HT1080 (cell line): ENCODE measurements around the gene PRM2. TPM values are rescaled to one million over a fixed set of nuclear protein-coding genes. Genes with fewer than 3 reads are reported as not detected.

Experiments used
- DNase-seq: peaks from one replicate; pipeline ENCODE4 v3.0.0-alpha.2; 2015; ENCODE audit warnings: low read depth
- total RNA-seq: library from RNA; depleted of rRNA; stranded (reverse); fragments of >200 nt; shearing (Covaris generic); gene quantifications from 2 replicates; pipeline ENCODE4 v1.2.3, GENCODE V29; 2014

Gene PRM2
- total RNA-seq, 1 experiment from 2014 or later, result not detected

DNA sequence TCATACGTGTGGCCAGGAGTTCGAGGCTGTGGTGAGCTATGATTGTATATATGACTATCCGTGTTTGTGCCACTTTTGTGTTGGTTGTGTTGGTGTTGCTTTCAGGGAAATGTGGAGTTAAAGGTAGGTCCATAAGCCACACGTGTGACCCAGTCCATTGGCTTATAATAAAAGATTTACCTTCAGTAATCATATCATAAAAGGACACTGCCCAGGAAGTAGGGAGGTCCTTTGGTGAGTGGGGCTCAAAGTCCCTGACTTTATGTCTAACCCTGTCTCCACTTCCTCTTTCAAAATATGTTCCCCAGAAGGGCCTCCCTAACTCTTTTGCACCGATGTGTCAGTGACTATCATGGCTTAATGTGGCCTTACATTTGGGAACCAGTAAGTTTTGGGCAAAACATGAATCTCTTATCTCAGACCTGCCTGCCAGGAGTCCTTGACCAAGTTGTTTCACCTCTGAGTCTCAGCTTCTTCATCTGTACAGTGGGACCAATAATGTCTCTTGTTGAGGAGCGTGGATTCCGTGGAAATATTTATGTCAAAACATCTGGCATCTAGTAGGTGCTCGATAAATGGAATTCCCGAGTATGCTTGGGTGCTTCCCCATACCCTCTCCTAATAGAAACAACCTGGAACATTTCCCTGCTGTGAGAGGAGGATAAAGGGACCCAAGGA, 12.0 kb downstream of the PRM2 start:
- DNase-seq, result no peak

DNA sequence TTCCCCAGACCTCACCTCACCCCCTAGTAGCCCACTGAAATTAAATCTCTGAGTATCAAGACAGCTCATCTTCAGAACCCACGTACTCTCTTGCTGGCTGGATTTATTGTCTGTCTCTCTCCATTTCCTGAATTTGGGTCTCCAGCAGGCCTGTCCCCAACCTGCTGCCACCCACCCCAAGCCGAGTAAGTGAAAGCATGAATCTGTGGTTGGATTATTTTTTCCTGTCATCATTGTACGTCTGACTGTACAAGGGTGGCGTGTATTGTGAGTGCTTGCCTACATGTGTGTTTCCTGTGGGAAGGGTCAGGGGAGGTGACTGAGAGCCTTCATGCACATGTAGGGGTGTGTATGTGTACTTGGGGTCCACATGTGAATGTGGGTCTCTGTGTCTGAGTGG, 12.5 kb downstream of the PRM2 start:
- no peak for DNase-seq

- no peak for DNase-seq
Observed at GRCh38 chr16:11262915-11263314, 13.4 kb downstream of the PRM2 start.

- DNase-seq, result no peak
Observed at GRCh38 chr16:11260596-11260966, 15.7 kb downstream of the PRM2 start.

DNA sequence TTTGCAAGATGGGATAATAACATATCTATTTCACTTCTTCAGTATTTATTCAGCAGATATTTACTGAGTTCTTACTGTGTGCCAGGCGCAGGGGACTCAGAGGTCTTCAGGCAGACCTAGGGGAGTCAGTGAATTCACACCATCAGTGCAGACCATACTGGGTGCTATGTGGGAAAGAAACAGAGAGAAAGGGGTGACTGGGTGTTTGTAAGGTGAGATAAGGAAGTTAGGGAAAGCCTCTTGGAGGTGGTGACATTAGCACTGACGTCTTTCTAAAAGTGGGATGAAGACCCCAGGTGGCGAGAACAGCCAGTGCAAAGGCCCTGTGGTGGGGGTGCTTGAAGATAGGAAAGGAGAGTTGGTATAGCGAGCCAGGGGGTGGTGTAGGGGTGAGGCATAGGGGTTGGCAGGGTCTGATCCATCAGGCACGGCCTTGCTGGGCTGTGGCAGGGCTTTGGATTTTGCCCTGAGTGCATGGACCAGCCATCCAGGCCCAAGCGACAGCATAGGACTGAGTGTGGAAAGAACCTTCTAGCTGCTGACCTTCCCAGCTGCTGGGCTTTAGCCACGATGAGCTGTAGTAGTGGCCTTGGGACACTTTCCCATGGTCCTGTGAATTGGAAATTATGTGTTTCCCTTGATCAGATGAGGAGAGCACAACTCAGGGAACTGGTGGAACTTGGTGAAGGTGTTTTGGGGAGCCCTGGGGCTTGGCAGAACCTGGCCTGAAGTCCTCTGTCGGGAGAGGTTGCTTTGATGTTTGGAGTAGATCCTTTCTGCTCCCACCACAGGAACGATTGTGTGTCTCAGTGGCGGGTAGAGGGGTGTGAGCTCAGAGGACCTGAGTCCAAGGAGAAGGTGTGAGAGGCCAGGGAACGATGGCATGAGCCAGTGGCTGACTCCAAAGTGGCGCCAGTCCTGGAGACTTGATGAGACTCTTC, 16.4 kb downstream of the PRM2 start:
- DNase-seq, result no peak

DNA sequence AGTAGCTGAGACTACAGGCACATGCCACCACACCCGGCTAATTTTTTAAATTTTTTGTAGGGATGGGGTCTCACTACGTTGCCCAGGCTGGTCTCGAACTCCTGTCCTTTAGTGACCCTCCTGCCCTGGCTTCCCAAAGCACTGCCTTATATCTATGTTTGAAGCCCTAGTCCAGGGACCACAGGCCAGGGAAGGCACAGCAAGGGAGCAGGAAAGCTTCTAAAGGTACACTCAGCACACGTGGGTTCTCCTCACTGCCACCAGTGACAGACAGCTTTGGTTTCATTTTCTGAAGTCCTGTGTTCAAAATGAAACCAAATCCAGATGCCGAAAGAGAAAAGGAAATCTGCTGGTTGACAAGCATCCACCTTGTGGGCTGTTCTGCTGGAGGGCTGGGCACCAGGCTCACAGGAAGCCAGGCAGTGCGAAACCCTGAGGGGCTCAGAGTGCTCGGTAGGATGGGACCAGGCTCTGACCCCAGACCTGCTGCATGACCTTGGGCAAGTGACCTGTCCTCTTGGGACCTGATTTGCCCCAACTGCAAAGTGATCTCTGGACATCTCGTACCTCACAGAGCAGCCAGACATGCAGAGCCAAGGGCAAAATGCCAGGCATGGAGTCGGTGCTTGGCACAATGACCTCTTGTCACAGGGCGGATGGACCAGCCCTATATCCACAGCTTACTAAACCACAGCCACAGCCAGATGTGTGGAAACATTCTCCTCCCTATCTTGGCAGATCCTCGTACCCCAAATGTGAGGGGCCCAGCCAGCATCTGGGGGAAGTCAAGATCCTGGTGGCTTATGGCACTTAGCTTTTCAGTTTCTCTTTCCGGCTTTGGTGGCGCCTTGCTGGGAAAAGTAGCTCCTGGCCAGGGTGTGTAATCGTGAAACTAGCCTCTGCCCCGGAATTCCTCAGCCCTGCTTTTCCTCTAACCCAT, 17.5 kb downstream of the PRM2 start:
- no peak for DNase-seq

- peak; percentile 80 for DNase-seq
Observed at GRCh38 chr16:11257131-11257938, 18.9 kb downstream of the PRM2 start.

GRCh38 chr16:11256661-11257130, 19.6 kb downstream of the PRM2 start:
- DNase-seq, result peak; percentile 32

DNA sequence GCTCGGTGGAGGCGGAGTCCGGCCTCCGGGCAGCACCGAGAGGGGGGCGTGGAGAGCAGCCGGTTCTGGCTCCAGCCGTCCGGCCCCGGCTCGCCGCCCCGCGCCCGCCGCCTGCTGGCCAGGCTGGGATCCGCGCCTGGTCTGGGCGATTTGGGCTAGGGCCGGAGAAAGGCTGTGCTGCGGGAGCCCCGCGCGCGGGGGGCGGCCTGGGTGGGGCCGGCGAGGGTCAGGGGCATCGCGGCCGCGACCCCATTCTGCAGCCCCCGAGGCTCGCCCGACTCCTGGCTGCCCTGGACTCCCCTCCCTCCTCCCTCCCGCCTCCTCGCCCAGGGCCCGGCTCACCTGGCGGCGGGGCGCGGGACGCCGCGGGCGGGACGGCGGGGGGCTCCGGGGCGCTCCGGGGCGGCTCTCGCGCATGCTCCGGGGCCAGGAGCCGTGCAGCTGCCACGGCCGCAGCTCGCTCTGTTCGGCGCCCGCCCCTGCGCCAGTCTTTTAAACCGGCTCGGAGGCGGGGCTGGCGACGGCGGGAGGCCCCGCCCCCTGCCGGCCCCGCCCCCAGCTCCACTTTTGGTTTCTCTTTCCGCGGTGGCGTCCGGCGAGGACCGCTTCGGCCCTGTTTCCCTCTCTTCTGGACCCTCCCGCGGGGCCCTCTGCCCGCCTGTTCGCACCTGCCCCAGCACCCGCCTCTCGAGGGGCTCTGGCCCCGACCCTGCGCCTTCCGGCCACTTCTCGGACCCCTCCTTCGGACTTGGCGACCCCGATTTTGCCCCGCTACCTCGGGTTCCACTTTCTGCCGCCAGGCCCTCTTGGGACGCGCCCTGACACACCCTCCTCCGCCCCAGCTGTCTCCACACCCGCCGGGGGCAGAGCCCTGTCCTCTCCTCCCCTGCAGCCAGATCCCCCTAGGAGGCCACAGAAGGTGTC, 20.3 kb downstream of the PRM2 start, which contains the start of gene SOCS1:
Gene SOCS1, minus strand, starts transcription at position 468 of the 924 bp plus-strand sequence. CDS start 726 bp downstream, outside the sequence.
- peak; percentile 77 for DNase-seq

DNA sequence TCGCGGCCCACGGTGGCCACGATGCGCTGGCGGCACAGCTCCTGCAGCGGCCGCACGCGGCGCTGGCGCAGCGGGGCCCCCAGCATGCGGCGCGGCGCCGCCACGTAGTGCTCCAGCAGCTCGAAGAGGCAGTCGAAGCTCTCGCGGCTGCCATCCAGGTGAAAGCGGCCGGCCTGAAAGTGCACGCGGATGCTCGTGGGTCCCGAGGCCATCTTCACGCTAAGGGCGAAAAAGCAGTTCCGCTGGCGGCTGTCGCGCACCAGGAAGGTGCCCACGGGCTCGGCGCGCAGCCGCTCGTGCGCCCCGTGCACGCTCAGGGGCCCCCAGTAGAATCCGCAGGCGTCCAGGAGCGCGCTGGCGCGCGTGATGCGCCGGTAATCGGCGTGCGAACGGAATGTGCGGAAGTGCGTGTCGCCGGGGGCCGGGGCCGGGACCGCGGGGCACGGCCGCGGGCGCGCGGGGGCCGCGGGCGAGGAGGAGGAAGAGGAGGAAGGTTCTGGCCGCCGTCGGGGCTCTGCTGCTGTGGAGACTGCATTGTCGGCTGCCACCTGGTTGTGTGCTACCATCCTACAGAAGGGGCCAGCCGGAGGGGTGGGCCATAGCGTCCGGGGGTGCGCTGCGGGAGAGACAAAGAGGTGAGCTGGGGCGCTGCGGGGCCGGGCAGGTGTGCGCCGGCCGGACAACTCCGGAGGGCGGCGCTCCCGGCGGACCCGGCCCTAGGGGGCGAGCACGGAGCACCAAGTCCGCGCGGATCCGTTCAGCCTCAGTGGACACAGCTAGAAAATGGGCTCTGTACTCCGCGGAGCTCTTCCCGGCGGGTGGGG, 21.2 kb downstream of the PRM2 start:
- no peak for DNase-seq

GRCh38 chr16:11253995-11254912, 22.0 kb downstream of the PRM2 start:
- DNase-seq, result no peak

GRCh38 chr16:11253009-11253994, 23.0 kb downstream of the PRM2 start:
- no peak for DNase-seq

- DNase-seq, result no peak
Observed at GRCh38 chr16:11252482-11252931, 23.8 kb downstream of the PRM2 start.

- peak; percentile 77 for DNase-seq
Observed at GRCh38 chr16:11251525-11252481, 24.5 kb downstream of the PRM2 start.
